Mucosa of rectum (tissue), 2 donors: ENCODE data around the gene RCOR1.

Experiments used
- H3K27ac ChIP-seq, 2 donors: one replicate each; pipeline ENCODE4 v1.7.0; 2013; ENCODE audit warnings: inconsistent platforms in 2 of 2, low read depth in 2 of 2, low read length in 2 of 2
- H3K27me3 ChIP-seq, 2 donors: one replicate each; pipeline ENCODE4 v1.7.0; 2013; ENCODE audit warnings: low read length in 2 of 2; ENCODE audit not compliant: control insufficient read depth in 2 of 2, insufficient read depth in 2 of 2
- H3K36me3 ChIP-seq, 2 donors: one replicate each; pipeline ENCODE4 v1.7.0; 2013; ENCODE audit warnings: low read length in 2 of 2; ENCODE audit not compliant: control insufficient read depth in 2 of 2, insufficient read depth in 2 of 2
- H3K4me1 ChIP-seq, 2 donors: one replicate each; pipeline ENCODE4 v1.7.0; 2013; ENCODE audit warnings: low read length in 2 of 2, mild to moderate bottlenecking in 1 of 2; ENCODE audit not compliant: control insufficient read depth in 2 of 2, insufficient read depth in 2 of 2
- H3K4me3 ChIP-seq, 2 donors: one replicate each; pipeline ENCODE4 v1.7.0; 2013; ENCODE audit warnings: low read length in 2 of 2
- H3K9ac ChIP-seq, 2 donors: one replicate each; pipeline ENCODE4 v1.7.0; 2013; ENCODE audit warnings: low read length in 2 of 2, low read depth in 1 of 2, mild to moderate bottlenecking in 1 of 2
- H3K9me3 ChIP-seq, 2 donors: one replicate each; pipeline ENCODE4 v1.7.0; 2013; ENCODE audit warnings: low read length in 2 of 2; ENCODE audit not compliant: control insufficient read depth in 2 of 2
- donor health status: healthy.
- donor health status: Normal muscosa, but diverticular disease.

Gene RCOR1

GRCh38 chr14:102771144-102771543 is 178.7 kb downstream of the RCOR1 start:
- Histone ChIP-seq H3K36me3 (no peaks in the 10 kb centered on the region), H3K9ac (no peak overlapping the region), H3K27me3 (no peaks in the 10 kb centered on the region), H3K27ac (no peak overlapping the region), H3K9me3 (no peaks in the 10 kb centered on the region), H3K4me1 (peaks cover 4 to 13% of the 10 kb centered on the region in 2 donors), H3K4me3 (no peak overlapping the region)

- no peaks in the 10 kb centered on the region for H3K36me3 ChIP-seq
- peaks cover 11 to 20% of the 10 kb centered on the region in 2 donors for H3K4me1 ChIP-seq
- no peak overlapping the region for H3K4me3 ChIP-seq
- H3K9me3 ChIP-seq: no peaks in the 10 kb centered on the region
- no peak overlapping the region for H3K9ac ChIP-seq
- H3K27ac ChIP-seq: no peak overlapping the region
- H3K27me3 ChIP-seq: no peaks in the 10 kb centered on the region
Observed at GRCh38 chr14:102772781-102773570, 180.5 kb downstream of the RCOR1 start.

GRCh38 chr14:102774391-102775153 is 182.1 kb downstream of the RCOR1 start:
- peak overlapping the region in 1 of 2 donors; percentile 41 for H3K4me3 ChIP-seq

GRCh38 chr14:102775855-102776760 is 183.7 kb downstream of the RCOR1 start:
- H3K9ac ChIP-seq: peak overlapping the region; percentile 14 to 65
- H3K27ac ChIP-seq: peak overlapping the region; percentile 90 to 91
- peaks cover 22 to 30% of the 10 kb centered on the region in 2 donors for H3K4me1 ChIP-seq
- H3K4me3 ChIP-seq: peak overlapping the region; percentile 7 to 22
- no peaks in the 10 kb centered on the region for H3K9me3 ChIP-seq
- no peaks in the 10 kb centered on the region for H3K36me3 ChIP-seq
- H3K27me3 ChIP-seq: no peaks in the 10 kb centered on the region

More at GRCh38 chr14:102774391-102775153, 182.1 kb downstream of the RCOR1 start:
- Histone ChIP-seq H3K36me3 (no peaks in the 10 kb centered on the region), H3K27me3 (no peaks in the 10 kb centered on the region), H3K4me1 (peaks cover 22 to 25% of the 10 kb centered on the region in 2 donors), H3K9me3 (no peaks in the 10 kb centered on the region), H3K9ac (peak overlapping the region in 1 of 2 donors; percentile 56), H3K27ac (peak overlapping the region in 1 of 2 donors; percentile 38)

- Histone ChIP-seq H3K9me3 (no peaks in the 10 kb centered on the region), H3K36me3 (no peaks in the 10 kb centered on the region), H3K4me3 (peak within 1 kb of the TSS; percentile 79 to 80), H3K4me1 (peaks cover 22 to 30% of the 10 kb centered on the region in 2 donors), H3K27me3 (no peaks in the 10 kb centered on the region), H3K27ac (peak within 1 kb of the TSS; percentile 90 to 91), H3K9ac (peak within 1 kb of the TSS; percentile 81 to 89)
Observed at GRCh38 chr14:102776761-102777710, 184.6 kb downstream of the RCOR1 start, which contains the start of gene TRAF3. Gene TRAF3 (plus strand): TSS chr14:102777449. CDS start chr14:102870202, 92,753 bp downstream.

GRCh38 chr14:102777711-102778337 is 185.4 kb downstream of the RCOR1 start:
- H3K36me3 ChIP-seq: no peaks in the 10 kb centered on the region
- H3K27me3 ChIP-seq: no peaks in the 10 kb centered on the region
- H3K9me3 ChIP-seq: no peaks in the 10 kb centered on the region
- H3K9ac ChIP-seq: peak overlapping the region; percentile 81 to 89
- H3K27ac ChIP-seq: peak overlapping the region; percentile 73 to 85
- H3K4me1 ChIP-seq: peaks cover 22 to 30% of the 10 kb centered on the region in 2 donors
- peak overlapping the region; percentile 79 to 80 for H3K4me3 ChIP-seq

- Histone ChIP-seq H3K4me1 (peaks cover 22 to 30% of the 10 kb centered on the region in 2 donors), H3K4me3 (peak overlapping the region; percentile 79 to 80), H3K36me3 (no peaks in the 10 kb centered on the region)
Observed at GRCh38 chr14:102778338-102779083, 186.1 kb downstream of the RCOR1 start.

GRCh38 chr14:102779084-102779462 is 186.6 kb downstream of the RCOR1 start:
- Histone ChIP-seq H3K4me3 (peak overlapping the region; percentile 79 to 80), H3K27ac (no peak overlapping the region), H3K4me1 (peaks cover 22 to 30% of the 10 kb centered on the region in 2 donors), H3K36me3 (no peaks in the 10 kb centered on the region), H3K27me3 (no peaks in the 10 kb centered on the region), H3K9me3 (no peaks in the 10 kb centered on the region), H3K9ac (peak overlapping the region; percentile 81 to 89)

More at GRCh38 chr14:102778338-102779083, 186.1 kb downstream of the RCOR1 start:
- H3K27ac ChIP-seq: peak overlapping the region; percentile 73 to 85
- peak overlapping the region; percentile 81 to 89 for H3K9ac ChIP-seq
- no peaks in the 10 kb centered on the region for H3K27me3 ChIP-seq
- no peaks in the 10 kb centered on the region for H3K9me3 ChIP-seq
